Kidney epithelial cell (primary cell): ENCODE measurements around the gene MAN1A2. TPM values are rescaled to one million over a fixed set of nuclear protein-coding genes. Genes with fewer than 3 reads are reported as not detected.

Experiments
- DNase-seq: peaks from one replicate; pipeline ENCODE4 v3.0.0-alpha.2; 2010; ENCODE audit warnings: low read depth
- H3K27me3 ChIP-seq: 2 replicates; pipeline ENCODE4 v1.6.0; 2011; ENCODE audit warnings: low read length; ENCODE audit not compliant: control insufficient read depth, insufficient read depth
- H3K36me3 ChIP-seq: 2 replicates; pipeline ENCODE4 v1.5.1; 2011; ENCODE audit warnings: low read length; ENCODE audit not compliant: control insufficient read depth, insufficient read depth
- H3K4me3 ChIP-seq: 2 replicates; pipeline ENCODE4 v1.5.1; 2011; ENCODE audit warnings: low read depth, mild to moderate bottlenecking, control low read depth, low read length
- total RNA-seq: library from RNA; depleted of rRNA; stranded (reverse); fragments of >200 nt; gene quantifications from 2 replicates; pipeline ENCODE4 v1.2.3, GENCODE V29; 2015
- TF ChIP-seq, protein P1 (sequence below): IDR thresholded peaks from 2 replicates; pipeline ENCODE4 v1.5.1; 2011; ENCODE audit warnings: mild to moderate bottlenecking, moderate library complexity, low read length, control low read depth, inconsistent platforms; ENCODE audit not compliant: insufficient read depth, poor library complexity, severe bottlenecking

The MAN1A2 gene
- total RNA-seq, 1 donor from 2014 or later = 22.0 TPM

DNA sequence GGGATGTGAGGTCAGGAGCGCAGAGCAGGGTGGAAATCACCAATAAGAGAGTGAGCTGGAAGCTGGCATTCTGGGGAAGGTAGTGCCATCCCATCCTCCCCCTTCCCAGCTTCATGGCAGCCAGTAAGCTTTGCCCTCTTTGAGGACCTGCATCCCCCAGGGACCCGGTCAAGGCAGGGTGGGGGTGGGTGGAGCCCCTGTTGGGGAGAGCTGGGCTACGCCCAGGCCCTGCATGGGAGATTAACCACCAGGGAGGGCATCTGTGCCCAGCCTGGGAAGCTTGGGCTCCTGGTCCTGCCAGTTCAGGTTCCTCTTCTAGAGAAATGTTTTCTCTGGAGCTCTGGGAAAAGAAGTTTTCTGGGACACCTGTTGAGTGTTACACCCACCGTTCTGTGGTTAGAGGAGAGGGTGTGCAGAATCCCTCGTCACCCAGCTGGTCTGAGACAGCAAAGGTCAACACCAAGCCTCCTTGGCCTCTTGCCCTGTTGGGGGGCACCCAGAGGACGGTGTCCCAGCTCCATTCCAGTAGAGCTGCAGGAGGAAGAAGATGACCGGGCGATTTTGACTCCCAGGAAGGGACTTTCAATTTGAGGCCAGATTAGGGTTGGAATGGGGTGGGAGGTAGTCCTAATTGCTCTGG lies 208.5 kb downstream of the MAN1A2 start:
- Histone ChIP-seq H3K4me3 (no peak overlapping the region), H3K27me3 (no peaks in the 10 kb centered on the region), H3K36me3 (no peaks in the 10 kb centered on the region)
- no peak for DNase-seq
- TF ChIP-seq, protein P1, sequence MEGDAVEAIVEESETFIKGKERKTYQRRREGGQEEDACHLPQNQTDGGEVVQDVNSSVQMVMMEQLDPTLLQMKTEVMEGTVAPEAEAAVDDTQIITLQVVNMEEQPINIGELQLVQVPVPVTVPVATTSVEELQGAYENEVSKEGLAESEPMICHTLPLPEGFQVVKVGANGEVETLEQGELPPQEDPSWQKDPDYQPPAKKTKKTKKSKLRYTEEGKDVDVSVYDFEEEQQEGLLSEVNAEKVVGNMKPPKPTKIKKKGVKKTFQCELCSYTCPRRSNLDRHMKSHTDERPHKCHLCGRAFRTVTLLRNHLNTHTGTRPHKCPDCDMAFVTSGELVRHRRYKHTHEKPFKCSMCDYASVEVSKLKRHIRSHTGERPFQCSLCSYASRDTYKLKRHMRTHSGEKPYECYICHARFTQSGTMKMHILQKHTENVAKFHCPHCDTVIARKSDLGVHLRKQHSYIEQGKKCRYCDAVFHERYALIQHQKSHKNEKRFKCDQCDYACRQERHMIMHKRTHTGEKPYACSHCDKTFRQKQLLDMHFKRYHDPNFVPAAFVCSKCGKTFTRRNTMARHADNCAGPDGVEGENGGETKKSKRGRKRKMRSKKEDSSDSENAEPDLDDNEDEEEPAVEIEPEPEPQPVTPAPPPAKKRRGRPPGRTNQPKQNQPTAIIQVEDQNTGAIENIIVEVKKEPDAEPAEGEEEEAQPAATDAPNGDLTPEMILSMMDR = no peak

DNA sequence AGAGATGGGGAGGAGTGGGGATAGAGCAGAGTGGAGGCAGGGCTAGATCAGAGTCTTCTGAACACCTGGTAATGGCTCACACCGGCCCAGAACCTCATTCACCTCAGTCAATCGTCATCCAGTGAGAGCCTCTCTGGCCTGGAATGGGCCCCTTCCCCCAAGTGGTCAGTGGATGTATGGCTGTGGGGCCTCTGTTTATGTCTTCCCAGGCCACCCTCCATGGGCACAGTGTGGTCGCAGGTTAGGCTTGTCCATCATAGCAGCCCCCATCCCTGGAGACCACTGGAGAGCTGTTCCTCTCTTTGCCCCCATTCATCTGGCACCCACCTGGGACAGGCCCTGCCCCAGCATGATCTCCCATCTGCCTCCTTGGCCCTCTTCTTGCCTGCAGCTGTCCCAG lies 209.0 kb downstream of the MAN1A2 start:
- Histone ChIP-seq H3K36me3 (no peaks in the 10 kb centered on the region), H3K27me3 (no peaks in the 10 kb centered on the region), H3K4me3 (no peak overlapping the region)
- TF ChIP-seq, protein P1 = no peak
- DNase-seq = no peak

DNA sequence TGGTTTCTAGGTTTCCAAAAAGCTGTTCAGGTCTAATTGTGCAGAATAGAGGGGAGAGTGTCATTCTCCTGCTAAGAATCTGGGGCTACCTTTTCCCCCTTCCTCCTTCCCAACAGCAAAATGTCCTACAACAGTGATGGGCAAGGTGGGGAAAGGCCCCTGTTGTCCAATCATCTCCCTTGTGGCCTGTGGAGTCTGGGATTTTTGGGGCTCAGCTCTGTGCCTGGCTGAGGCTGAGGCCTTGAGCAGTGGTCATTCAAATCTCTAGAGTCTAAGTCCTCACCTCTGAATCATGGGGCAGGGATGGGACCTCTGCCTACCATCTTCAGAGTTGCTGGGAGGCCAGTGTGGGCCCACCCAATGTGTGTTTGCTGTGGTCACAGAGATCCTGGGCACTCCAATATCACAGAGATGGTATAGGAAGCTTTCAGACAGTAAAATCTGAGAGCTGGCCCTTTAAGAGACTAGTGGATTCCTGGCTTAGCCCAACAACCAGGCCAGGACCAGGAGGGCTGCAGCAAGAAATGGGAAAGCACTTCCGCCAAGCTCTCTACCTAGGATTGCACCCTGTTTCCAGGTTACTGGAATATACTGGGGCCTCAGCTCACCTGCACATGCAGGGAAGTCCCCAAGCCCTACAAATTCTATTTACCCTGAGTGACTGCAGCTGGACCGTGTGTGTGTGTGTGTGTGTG lies 210.1 kb downstream of the MAN1A2 start:
- DNase-seq = no peak
- no peaks in the 10 kb centered on the region for H3K27me3 ChIP-seq
- TF ChIP-seq, protein P1 = no peak

DNA sequence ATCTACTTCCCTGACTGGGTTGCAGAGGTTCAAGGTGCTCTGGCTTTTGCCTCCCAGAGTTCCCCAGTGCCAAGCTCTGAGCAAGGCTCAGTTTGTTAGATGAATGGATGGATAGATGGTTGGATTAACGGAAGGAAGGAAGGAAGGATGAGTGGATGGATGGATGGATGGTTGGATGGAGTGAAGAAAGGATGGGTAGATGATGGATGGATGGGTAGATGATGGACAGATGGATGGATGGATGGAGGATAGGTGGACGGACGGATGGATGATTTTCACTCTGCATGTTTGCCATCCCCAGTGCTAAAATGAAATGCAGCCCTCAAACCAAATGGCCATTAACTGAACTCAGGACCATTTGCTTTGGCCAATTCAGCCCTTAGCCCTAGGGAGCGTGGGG lies 211.2 kb downstream of the MAN1A2 start:
- TF ChIP-seq, protein P1 = no peak

More for the DNA sequence above, 210.1 kb downstream of the MAN1A2 start:
- Histone ChIP-seq H3K4me3 (no peak overlapping the region), H3K36me3 (no peaks in the 10 kb centered on the region)

More for the DNA sequence above, 211.2 kb downstream of the MAN1A2 start:
- no peak for DNase-seq
- Histone ChIP-seq H3K36me3 (no peaks in the 10 kb centered on the region), H3K27me3 (no peaks in the 10 kb centered on the region), H3K4me3 (no peak overlapping the region)

Other genes starting within 250 kb of the MAN1A2 start
- gene TRIM45, start 245.7 kb upstream of the MAN1A2 start, total RNA-seq = 4.3 and 7.4 TPM in 2 replicates
- gene VTCN1, start 156.5 kb upstream of the MAN1A2 start, total RNA-seq = 0.29 and 1.3 TPM in 2 replicates
- 0.07 and 0.13 TPM in 2 replicates for gene TENT5C, start 238.6 kb downstream of the MAN1A2 start, total RNA-seq